BLaER1 treated with 17β-estradiol and CSF1 and Interleukin-3, amounts not matched to agents 10 nM and 100 nM (cell line): ENCODE data around the gene SYNM.

ENCODE experiments used
- H3K27ac ChIP-seq, 11 experiments: shearing (Covaris generic); formaldehyde crosslinking; 2 replicates each; pipeline ENCODE4 v1.8.1; 2022
- H3K27me3 ChIP-seq, 11 experiments: shearing (Covaris generic); formaldehyde crosslinking; 2 replicates each; pipeline ENCODE4 v1.8.1; 2022
- H3K36me3 ChIP-seq, 11 experiments: shearing (Covaris generic); formaldehyde crosslinking; 2 replicates each; pipeline ENCODE4 v1.8.1; 2022
- H3K4me1 ChIP-seq, 10 experiments: shearing (Covaris generic); formaldehyde crosslinking; 2 replicates each; pipeline ENCODE4 v1.8.1; 2022
- H3K4me2 ChIP-seq, 11 experiments: shearing (Covaris generic); formaldehyde crosslinking; 2 replicates each; pipeline ENCODE4 v1.8.1; 2022
- H3K4me3 ChIP-seq, 10 experiments: shearing (Covaris generic); formaldehyde crosslinking; 2 replicates each; pipeline ENCODE4 v1.8.1; 2022
- H3K9ac ChIP-seq, 11 experiments: shearing (Covaris generic); formaldehyde crosslinking; 2 replicates each; pipeline ENCODE4 v1.8.1; 2022
- H3K9me3 ChIP-seq, 11 experiments: shearing (Covaris generic); formaldehyde crosslinking; replicated peaks in 1 of 11; 2 replicates each; pipeline ENCODE4 v1.8.1; 2022
- H4K20me1 ChIP-seq, 11 experiments: shearing (Covaris generic); formaldehyde crosslinking; 2 replicates each; pipeline ENCODE4 v1.8.1; 2022
- Cebpa-rat ChIP-seq, 11 experiments: shearing (Covaris generic); IDR thresholded peaks; 2 replicates each; pipeline ENCODE4 v1.8.1; 2022

Gene SYNM

GRCh38 chr15:99092554-99093172 lies 12.2 kb upstream of the SYNM start:
- H3K4me3 ChIP-seq, result no peak overlapping the region
- no peaks in the 10 kb centered on the region for H3K27me3 ChIP-seq

GRCh38 chr15:99095626-99096025 lies 9.3 kb upstream of the SYNM start:
- no peak for TF ChIP-seq Cebpa-rat (IDR thresholded peaks at IDR 0.05)
- peaks cover 0 to 5% (median 0%) of the 10 kb centered on the region in 11 experiments; a peak in 1 of 22 replicates for H4K20me1 ChIP-seq
- peaks cover 5 to 35% (median 19%) of the 10 kb centered on the region in 10 experiments; a peak in 19 of 20 replicates for H3K4me1 ChIP-seq
- no peaks in the 10 kb centered on the region for H3K36me3 ChIP-seq
- H3K4me3 ChIP-seq, result no peak overlapping the region
- no peak overlapping the region for H3K27ac ChIP-seq
- peaks cover 10 to 17% (median 14%) of the 10 kb centered on the region in 11 experiments for H3K27me3 ChIP-seq
- H3K9ac ChIP-seq, result no peak overlapping the region
- no peak overlapping the region for H3K4me2 ChIP-seq
- no peaks in the 10 kb centered on the region for H3K9me3 ChIP-seq

More at GRCh38 chr15:99092554-99093172, 12.2 kb upstream of the SYNM start:
- Histone ChIP-seq H4K20me1 (no peaks in the 10 kb centered on the region), H3K9me3 (no peaks in the 10 kb centered on the region), H3K4me2 (0 out of 22 replicates have a peak overlapping the region, but pooled peaks of 1 of the 11 experiments have one; percentile 9), H3K27ac (no peak overlapping the region), H3K9ac (no peak overlapping the region), H3K4me1 (peaks cover 16 to 35% (median 22%) of the 10 kb centered on the region in 10 experiments), H3K36me3 (no peaks in the 10 kb centered on the region)
- TF ChIP-seq Cebpa-rat (IDR thresholded peaks at IDR 0.05), result no peak

GRCh38 chr15:99096173-99096893 lies 8.5 kb upstream of the SYNM start:
- Histone ChIP-seq H3K9ac (no peak overlapping the region), H3K4me2 (no peak overlapping the region), H3K27me3 (peaks cover 10 to 19% (median 14%) of the 10 kb centered on the region in 11 experiments), H4K20me1 (peaks cover 0 to 5% (median 0%) of the 10 kb centered on the region in 11 experiments; a peak in 1 of 22 replicates), H3K4me3 (no peak overlapping the region), H3K36me3 (no peaks in the 10 kb centered on the region), H3K4me1 (peaks cover 0 to 29% (median 13%) of the 10 kb centered on the region in 10 experiments; a peak in 14 of 20 replicates), H3K27ac (no peak overlapping the region), H3K9me3 (no peaks in the 10 kb centered on the region)
- TF ChIP-seq Cebpa-rat (IDR thresholded peaks at IDR 0.05), result no peak

- no peak for TF ChIP-seq Cebpa-rat (IDR thresholded peaks at IDR 0.05)
- Histone ChIP-seq H3K4me3 (no peak overlapping the region), H3K27ac (no peak overlapping the region)
Measured at GRCh38 chr15:99096894-99097426, 7.9 kb upstream of the SYNM start.

GRCh38 chr15:99097441-99098410 lies 7.2 kb upstream of the SYNM start:
- peaks cover 0 to 22% (median 9%) of the 10 kb centered on the region in 10 experiments; a peak in 13 of 20 replicates for H3K4me1 ChIP-seq
- H3K9ac ChIP-seq, result no peak overlapping the region
- no peaks in the 10 kb centered on the region for H3K36me3 ChIP-seq
- H3K27me3 ChIP-seq, result peaks cover 13 to 28% (median 25%) of the 10 kb centered on the region in 11 experiments
- no peak overlapping the region for H3K4me3 ChIP-seq
- H3K9me3 ChIP-seq, result no peaks in the 10 kb centered on the region
- no peak overlapping the region for H3K27ac ChIP-seq
- 0 out of 22 replicates have a peak overlapping the region, but pooled peaks of 2 of the 11 experiments have one; percentile 2 to 20 for H3K4me2 ChIP-seq
- H4K20me1 ChIP-seq, result peaks cover 0 to 5% (median 0%) of the 10 kb centered on the region in 11 experiments; a peak in 1 of 22 replicates
- TF ChIP-seq Cebpa-rat (IDR thresholded peaks at IDR 0.05), result no peak

More at GRCh38 chr15:99096894-99097426, 7.9 kb upstream of the SYNM start:
- peaks cover 0 to 5% (median 0%) of the 10 kb centered on the region in 11 experiments; a peak in 1 of 22 replicates for H4K20me1 ChIP-seq
- H3K4me2 ChIP-seq, result no peak overlapping the region
- H3K36me3 ChIP-seq, result no peaks in the 10 kb centered on the region
- no peaks in the 10 kb centered on the region for H3K9me3 ChIP-seq
- no peak overlapping the region for H3K9ac ChIP-seq
- H3K4me1 ChIP-seq, result peaks cover 0 to 23% (median 9%) of the 10 kb centered on the region in 10 experiments; a peak in 13 of 20 replicates
- peaks cover 10 to 21% (median 17%) of the 10 kb centered on the region in 11 experiments for H3K27me3 ChIP-seq

GRCh38 chr15:99098426-99098825 lies 6.5 kb upstream of the SYNM start:
- H3K27me3 ChIP-seq, result peaks cover 15 to 35% (median 32%) of the 10 kb centered on the region in 11 experiments

GRCh38 chr15:99098991-99099390 lies 5.9 kb upstream of the SYNM start:
- H3K9ac ChIP-seq, result no peak overlapping the region
- no peaks in the 10 kb centered on the region for H3K9me3 ChIP-seq
- H3K27me3 ChIP-seq, result peaks cover 15 to 40% (median 35%) of the 10 kb centered on the region in 11 experiments
- H3K4me1 ChIP-seq, result peaks cover 0 to 15% (median 9%) of the 10 kb centered on the region in 10 experiments; a peak in 13 of 20 replicates
- no peak for TF ChIP-seq Cebpa-rat (IDR thresholded peaks at IDR 0.05)
- H3K4me3 ChIP-seq, result no peak overlapping the region
- no peak overlapping the region for H3K4me2 ChIP-seq
- H3K36me3 ChIP-seq, result no peaks in the 10 kb centered on the region
- H4K20me1 ChIP-seq, result peaks cover 0 to 6% (median 0%) of the 10 kb centered on the region in 11 experiments; a peak in 1 of 22 replicates
- H3K27ac ChIP-seq, result no peak overlapping the region

More at GRCh38 chr15:99098426-99098825, 6.5 kb upstream of the SYNM start:
- Histone ChIP-seq H3K36me3 (no peaks in the 10 kb centered on the region), H3K4me1 (peaks cover 0 to 18% (median 9%) of the 10 kb centered on the region in 10 experiments; a peak in 13 of 20 replicates), H3K4me3 (no peak overlapping the region), H3K9me3 (no peaks in the 10 kb centered on the region), H3K9ac (no peak overlapping the region), H4K20me1 (peaks cover 0 to 6% (median 0%) of the 10 kb centered on the region in 11 experiments; a peak in 1 of 22 replicates), H3K27ac (no peak overlapping the region), H3K4me2 (0 out of 22 replicates have a peak overlapping the region, but pooled peaks of 1 of the 11 experiments have one; percentile 20)
- no peak for TF ChIP-seq Cebpa-rat (IDR thresholded peaks at IDR 0.05)

- Histone ChIP-seq H3K4me2 (peak overlapping the region in 4 of 11 experiments; percentile 83 to 95 (median 90); a peak in 10 of 22 replicates), H3K4me1 (peaks cover 0 to 17% (median 10%) of the 10 kb centered on the region in 10 experiments; a peak in 15 of 20 replicates), H3K27me3 (peaks cover 18 to 46% (median 41%) of the 10 kb centered on the region in 11 experiments), H3K9me3 (no peaks in the 10 kb centered on the region), H3K27ac (no peak overlapping the region), H3K36me3 (no peaks in the 10 kb centered on the region), H4K20me1 (peaks cover 0 to 6% (median 0%) of the 10 kb centered on the region in 11 experiments; a peak in 1 of 22 replicates), H3K9ac (no peak overlapping the region), H3K4me3 (no peak overlapping the region)
- no peak for TF ChIP-seq Cebpa-rat (IDR thresholded peaks at IDR 0.05)
Measured at GRCh38 chr15:99099661-99100060, 5.2 kb upstream of the SYNM start.
